Measurements from ENCODE around the gene PPM1A. TPM values are rescaled to one million over a fixed set of nuclear protein-coding genes. Genes with fewer than 3 reads are reported as not detected.

Gene PPM1A
- total and polyA plus RNA-seq, 9 of the 15 experiments (the other 6 are each of a cell fraction or from before 2014, with no cell fraction given): 5.5 to 23.9 (median 15.2) TPM

- peak; percentile 78 for TF ChIP-seq PHF8 (IDR thresholded peaks at IDR 0.05; ENCODE audit: borderline replicate concordance, low read length)
- TF ChIP-seq ATF3 (IDR thresholded peaks at IDR 0.05): peak; percentile 98
- no peak for TF ChIP-seq ATF3 (CRISPR knock-in tag; conservative IDR thresholded peaks at IDR 0.05)
- no peak; the same call in 1 of the 2 replicates for TF ChIP-seq CEBPG (CRISPR knock-in tag; IDR thresholded peaks at IDR 0.05)
- TF ChIP-seq CEBPG (tag; conservative IDR thresholded peaks at IDR 0.05 in 1 of 2, IDR thresholded peaks at IDR 0.05 in 1 of 2): no peak
- 0 out of 2 replicates have a peak, but pooled peaks have one; percentile 4 for TF ChIP-seq NFE2 (IDR thresholded peaks at IDR 0.05; ENCODE audit: low read depth)
- TF ChIP-seq ATF1 (CRISPR knock-in tag; IDR thresholded peaks at IDR 0.05): peak; percentile 63
- peak; percentile 93 for TF ChIP-seq ATF1 (tag; IDR thresholded peaks at IDR 0.05)
- no peak for TF ChIP-seq EP300 (IDR thresholded peaks at IDR 0.05; ENCODE audit: low read length)
- peak; percentile 91 for TF ChIP-seq POLR2G (IDR thresholded peaks at IDR 0.05; ENCODE audit: low read depth, low read length)
- TF ChIP-seq STAG1 (CRISPR knock-in tag; IDR thresholded peaks at IDR 0.05; ENCODE audit: borderline replicate concordance): no peak
- peak; percentile 63; the same call in 1 of the 2 replicates for TF ChIP-seq NBN (IDR thresholded peaks at IDR 0.05; ENCODE audit: low read depth)
- TF ChIP-seq ATF6 (CRISPR knock-in tag; IDR thresholded peaks at IDR 0.05): no peak
- TF ChIP-seq PHB2 (IDR thresholded peaks at IDR 0.05; ENCODE audit: low read depth): no peak
- peak; percentile 66 to 75 for TF ChIP-seq NRF1 (conservative IDR thresholded peaks at IDR 0.05 in 1 of 2, IDR thresholded peaks at IDR 0.05 in 1 of 2)
- TF ChIP-seq CHD1 (IDR thresholded peaks at IDR 0.05; ENCODE audit: low read length): no peak
- TF ChIP-seq COPS2 (conservative IDR thresholded peaks at IDR 0.05): no peak
- peak; percentile 33; the same call in 1 of the 2 replicates for TF ChIP-seq ZNF395 (CRISPR knock-in tag; IDR thresholded peaks at IDR 0.05)
- TF ChIP-seq KDM5B (IDR thresholded peaks at IDR 0.05; ENCODE audit: insufficient replicate concordance, low read depth, low read length): peak; percentile 68
- TF ChIP-seq U2AF1 (optimal IDR thresholded peaks at IDR 0.05; ENCODE audit: low read depth, low read length): no peak
- 0 out of 4 replicates have a peak, but pooled peaks of 1 of the 2 experiments have one; percentile 52 for TF ChIP-seq UBTF (IDR thresholded peaks at IDR 0.05; ENCODE audit: borderline replicate concordance in 1 of 2, low read depth in 2 of 2, low read length in 2 of 2)
- TF ChIP-seq ZFP36 (IDR thresholded peaks at IDR 0.05; ENCODE audit: low read depth, low read length, partially characterized antibody): no peak
- peak; percentile 82 for TF ChIP-seq TBP (optimal IDR thresholded peaks at IDR 0.05; ENCODE audit: low read depth, low read length)
Measured at GRCh38 chr14:60248697-60249318, at the start of gene PPM1A (continued).

All from K562 (cell line).